GM18511 (cell line): Measurements from ENCODE around the gene SHISAL2B.
"Not testable (repeated sequence)": the region's sequence is repeated elsewhere in the genome, so short reads cannot be mapped to it uniquely, and the experiment has no call there.

Experiments
- ATAC-seq: cut with Tn5 transposase; IDR thresholded peaks from one replicate; pipeline ENCODE4 v1.9.1; 2021; ENCODE audit warnings: mild to moderate bottlenecking, moderate library complexity; ENCODE audit not compliant: unreplicated experiment

SHISAL2B gene

DNA sequence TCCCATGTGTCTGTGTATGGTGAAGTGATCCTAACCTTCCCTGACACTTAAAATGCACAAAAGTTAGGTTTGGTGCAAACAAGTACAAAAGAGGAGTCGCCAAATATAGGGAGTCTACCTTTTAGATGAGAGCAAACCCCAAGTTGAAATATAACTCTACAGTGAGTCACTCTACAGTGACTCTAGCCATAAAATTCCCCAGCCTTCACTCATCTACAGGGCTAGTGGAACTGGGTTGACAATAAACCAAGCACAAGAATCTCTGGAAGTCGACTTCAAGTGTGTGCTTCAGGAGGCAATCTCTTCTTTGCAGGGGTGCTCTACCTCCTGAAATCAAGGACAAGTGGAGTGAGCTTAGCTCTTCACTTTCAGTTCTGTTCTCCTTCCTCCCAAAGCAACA is 3.3 kb downstream of the SHISAL2B start:
- ATAC-seq: no peak

- not testable (repeated sequence) for ATAC-seq
These were observed 6.1 kb downstream of the SHISAL2B start for GRCh38 chr5:64696414-64696813.

GRCh38 chr5:64700765-64701164 is 10.5 kb downstream of the SHISAL2B start:
- ATAC-seq: no peak

- not testable (repeated sequence) for ATAC-seq
These were observed 15.8 kb downstream of the SHISAL2B start for GRCh38 chr5:64706074-64706473.

- no peak for ATAC-seq
These were observed 16.9 kb downstream of the SHISAL2B start for GRCh38 chr5:64707191-64707590.

DNA sequence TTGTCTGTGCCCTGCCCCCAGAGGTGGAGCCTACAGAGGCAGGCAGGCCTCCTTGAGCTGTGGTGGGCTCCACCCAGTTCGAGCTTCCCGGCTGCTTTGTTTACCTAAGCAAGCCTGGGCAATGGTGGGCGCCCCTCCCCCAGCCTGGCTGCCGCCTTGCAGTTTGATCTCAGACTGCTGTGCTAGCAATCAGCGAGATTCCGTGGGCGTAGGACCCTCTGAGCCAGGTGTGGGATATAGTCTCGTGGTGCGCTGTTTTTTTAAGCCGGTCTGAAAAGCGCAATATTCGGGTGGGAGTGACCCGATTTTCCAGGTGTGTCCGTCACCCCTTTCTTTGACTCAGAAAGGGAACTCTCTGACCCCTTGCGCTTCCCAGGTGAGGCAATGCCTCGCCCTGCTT is 24.2 kb downstream of the SHISAL2B start:
- not testable (repeated sequence) for ATAC-seq

- ATAC-seq: no peak
These were observed 32.3 kb downstream of the SHISAL2B start for GRCh38 chr5:64722588-64722987.

GRCh38 chr5:64727150-64727549 is 36.8 kb downstream of the SHISAL2B start:
- no peak for ATAC-seq

DNA sequence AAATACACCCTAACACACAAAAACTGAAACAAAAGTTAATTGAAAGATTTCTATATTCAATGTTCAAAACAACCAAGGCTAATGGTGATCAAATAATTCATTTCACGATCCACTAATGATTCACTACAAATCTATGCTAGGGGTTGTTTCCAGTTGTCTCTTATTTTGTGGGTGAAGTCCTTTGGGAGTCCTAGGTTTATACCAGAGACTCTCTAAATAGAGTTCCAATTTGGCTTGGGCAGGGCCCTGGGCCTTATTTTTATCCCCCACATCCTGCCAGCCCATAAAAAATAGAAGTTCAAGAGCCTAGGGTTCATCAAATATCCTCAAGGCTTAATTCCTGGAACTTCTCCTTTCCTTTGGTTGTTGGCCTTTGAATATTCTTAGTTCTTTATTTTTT is 52.1 kb downstream of the SHISAL2B start:
- ATAC-seq: no peak

DNA sequence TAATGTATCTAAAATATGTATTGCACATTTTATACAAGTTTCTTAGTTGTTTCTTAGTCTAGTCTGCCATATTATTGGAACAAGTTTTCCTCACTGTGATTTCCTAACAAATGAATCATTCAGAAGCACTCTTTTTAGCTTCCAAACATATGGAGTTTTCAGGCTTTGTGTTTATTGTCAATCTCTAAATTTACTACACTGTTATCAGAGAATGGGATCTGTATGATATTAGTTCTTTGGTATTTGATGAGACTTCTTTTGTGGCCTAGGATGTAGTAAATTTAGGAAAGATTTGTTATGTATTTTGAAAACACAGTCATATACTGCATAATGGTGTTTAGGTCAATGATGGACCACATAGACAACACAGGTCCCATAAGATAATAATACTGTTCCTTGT is 52.5 kb downstream of the SHISAL2B start:
- no peak for ATAC-seq

- no peak for ATAC-seq
These were observed 54.6 kb downstream of the SHISAL2B start for GRCh38 chr5:64744914-64745313.

- ATAC-seq: no peak
These were observed 56.1 kb downstream of the SHISAL2B start for GRCh38 chr5:64746446-64746845.

GRCh38 chr5:64749385-64749784 is 59.1 kb downstream of the SHISAL2B start:
- no peak for ATAC-seq

DNA sequence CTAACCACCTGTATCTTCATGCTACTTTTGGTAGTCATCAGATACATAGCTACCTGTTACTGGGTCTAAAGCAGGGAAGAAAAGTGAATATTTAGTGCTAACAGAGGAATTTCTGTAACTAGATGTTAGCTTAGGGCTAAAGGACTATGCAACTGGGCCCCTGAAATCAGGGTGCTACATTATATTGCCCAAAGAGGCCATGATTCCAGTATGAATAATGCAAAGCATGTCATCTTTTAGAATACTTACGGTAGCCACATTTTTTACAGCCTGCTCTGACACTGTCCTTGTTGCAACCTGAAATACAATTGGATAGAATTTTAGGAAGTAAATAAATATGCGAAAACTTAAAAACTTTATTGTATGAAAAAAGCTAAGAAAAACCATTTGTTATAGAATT is 63.8 kb downstream of the SHISAL2B start:
- ATAC-seq: no peak

DNA sequence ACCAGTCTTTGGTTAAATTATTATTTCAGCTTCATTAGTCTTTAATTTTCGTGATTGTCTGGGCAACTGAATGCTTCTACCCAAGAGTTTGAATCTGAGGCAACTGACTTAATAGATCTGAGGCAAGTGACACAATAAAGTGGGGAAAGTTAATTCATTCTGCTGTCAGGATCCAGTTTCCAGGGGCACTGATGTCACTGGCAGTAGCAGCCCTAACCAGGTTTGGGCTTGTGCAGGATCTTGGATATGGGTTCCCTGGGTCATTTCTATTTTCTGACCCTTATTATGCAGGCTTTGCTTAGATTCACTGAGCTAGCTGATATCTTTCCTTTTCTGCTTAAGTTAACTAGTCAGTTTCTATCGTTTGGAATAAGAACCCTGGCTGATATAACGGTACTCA is 68.6 kb downstream of the SHISAL2B start:
- ATAC-seq: no peak

DNA sequence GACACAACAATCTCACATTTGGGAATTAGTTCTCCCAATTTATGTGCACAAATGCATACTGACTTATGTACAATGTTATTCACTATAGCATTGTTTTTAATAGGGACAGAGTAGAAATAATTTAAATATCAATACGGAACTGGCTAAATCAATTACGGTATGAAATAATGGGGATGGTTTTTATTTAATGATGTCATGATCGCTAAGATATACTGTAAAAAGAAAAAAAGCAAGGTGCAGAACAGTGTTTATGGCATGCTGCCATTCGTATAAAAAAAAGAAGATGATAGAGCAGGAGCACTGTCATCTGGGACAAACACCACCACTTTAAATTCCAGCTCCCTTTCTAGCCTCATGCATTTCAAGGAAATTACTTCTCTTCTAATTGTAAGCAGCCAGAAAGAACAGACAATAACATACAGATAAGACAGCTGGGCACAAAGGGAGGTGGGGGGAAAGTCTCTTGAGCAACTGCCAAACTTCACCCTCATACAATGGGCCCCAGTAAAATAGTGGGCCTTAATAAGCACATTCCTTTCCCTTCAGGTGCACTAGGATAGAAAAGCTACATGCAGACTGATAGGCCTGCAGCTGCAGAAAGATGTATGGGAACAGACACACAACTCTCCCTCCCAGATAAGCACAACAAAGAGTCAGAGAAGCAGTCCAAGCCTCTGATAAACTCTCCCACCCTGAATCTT is 69.8 kb downstream of the SHISAL2B start:
- ATAC-seq: no peak

DNA sequence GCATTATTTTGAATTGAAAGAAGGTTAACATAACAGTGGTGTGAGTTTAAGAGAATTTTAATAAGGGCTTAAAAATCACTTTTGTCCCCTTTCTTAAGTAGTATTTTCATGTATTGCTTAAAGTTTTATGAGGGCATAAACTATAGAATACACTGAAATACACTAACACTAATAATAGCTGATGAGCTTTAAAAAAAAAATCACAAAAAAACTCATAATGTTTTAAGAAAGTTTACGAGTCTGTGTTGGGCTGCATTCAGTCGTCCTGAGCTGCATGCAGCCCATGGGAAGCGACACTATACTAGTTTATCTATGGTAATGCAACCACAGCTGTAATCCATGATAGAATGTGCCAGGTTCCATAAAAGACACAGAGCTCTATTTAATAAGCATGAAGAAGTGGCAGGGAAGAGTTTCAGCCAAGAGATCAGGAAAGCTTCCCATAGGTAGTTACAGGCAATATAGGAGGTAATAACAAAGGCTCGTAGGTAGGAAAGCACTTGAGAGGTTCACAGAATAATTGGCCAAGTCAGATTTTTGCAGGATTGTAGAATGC is 73.7 kb downstream of the SHISAL2B start:
- no peak for ATAC-seq

GRCh38 chr5:64765804-64766504 is 75.7 kb downstream of the SHISAL2B start:
- no peak for ATAC-seq

DNA sequence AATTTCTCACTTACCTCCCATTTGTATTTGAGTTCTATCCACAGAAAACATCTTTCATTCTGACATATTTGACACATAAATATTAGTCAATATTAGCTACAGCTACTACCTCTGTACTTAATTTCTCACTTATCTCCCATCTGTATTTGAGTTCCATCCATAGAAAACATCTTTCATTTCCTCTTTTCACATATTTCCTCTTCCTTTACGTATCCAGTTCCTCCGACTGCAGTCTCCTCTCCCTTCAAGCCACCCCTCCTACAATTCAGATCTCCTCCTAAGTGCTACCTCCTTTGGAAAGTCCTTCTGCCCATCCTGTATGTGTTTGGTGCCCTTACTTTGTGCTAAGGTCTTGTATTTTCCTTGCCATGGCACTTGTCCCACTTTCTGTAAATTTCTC is 76.6 kb downstream of the SHISAL2B start:
- no peak for ATAC-seq
